Measurements from ENCODE around the gene SLITRK5.

The SLITRK5 gene

GRCh38 chr13:87671031-87671752 lies at the start of gene SLITRK5:
TSS of gene SLITRK5 (plus strand) at chr13:87671371. CDS start at chr13:87675389, 4,018 bp downstream.
- DNase-seq, result peak; percentile 79

GRCh38 chr13:87622971-87623370 lies 48.2 kb upstream of the SLITRK5 start:
- no peak for DNase-seq

- DNase-seq, result no peak
Measured at GRCh38 chr13:87656306-87656705, 14.9 kb upstream of the SLITRK5 start.

- no peak for DNase-seq
Measured at GRCh38 chr13:87661471-87661870, 9.7 kb upstream of the SLITRK5 start.

GRCh38 chr13:87666831-87667230 lies 4.3 kb upstream of the SLITRK5 start:
- no peak for DNase-seq

- DNase-seq, result no peak
Measured at GRCh38 chr13:87667686-87668085, 3.5 kb upstream of the SLITRK5 start.

GRCh38 chr13:87669379-87669978 lies 1.7 kb upstream of the SLITRK5 start:
- DNase-seq, result peak; percentile 28

- no peak for DNase-seq
Measured at GRCh38 chr13:87671753-87672605, 808 bp downstream of the SLITRK5 start.

GRCh38 chr13:87674247-87674738 lies 3.1 kb downstream of the SLITRK5 start:
- no peak for DNase-seq

GRCh38 chr13:87675851-87676250 lies 4.7 kb downstream of the SLITRK5 start:
- no peak for DNase-seq

- DNase-seq, result no peak
Measured at GRCh38 chr13:87676254-87677042, 5.3 kb downstream of the SLITRK5 start.

GRCh38 chr13:87677043-87677495 lies 5.9 kb downstream of the SLITRK5 start:
- DNase-seq, result no peak

GRCh38 chr13:87677496-87678371 lies 6.6 kb downstream of the SLITRK5 start:
- no peak for DNase-seq

- DNase-seq, result no peak
Measured at GRCh38 chr13:87678372-87678752, 7.2 kb downstream of the SLITRK5 start.

- DNase-seq, result no peak
Measured at GRCh38 chr13:87680298-87680697, 9.1 kb downstream of the SLITRK5 start.

- no peak for DNase-seq
Measured at GRCh38 chr13:87684850-87685742, 13.9 kb downstream of the SLITRK5 start.

- DNase-seq, result no peak
Measured at GRCh38 chr13:87696458-87696857, 25.3 kb downstream of the SLITRK5 start.

- no peak for DNase-seq
Measured at GRCh38 chr13:87698268-87698667, 27.1 kb downstream of the SLITRK5 start.

- no peak for DNase-seq
Measured at GRCh38 chr13:87709947-87710346, 38.8 kb downstream of the SLITRK5 start.

GRCh38 chr13:87712012-87712411 lies 40.8 kb downstream of the SLITRK5 start:
- DNase-seq, result no peak
